ENCODE data around the gene LTF.
A peak's percentile ranks its signal among the peaks of the same experiment; 100 is the strongest.
"Not testable (repeated sequence)": the region's sequence is repeated elsewhere in the genome, so short reads cannot be mapped to it uniquely, and the experiment has no call there.

The LTF gene

DNA sequence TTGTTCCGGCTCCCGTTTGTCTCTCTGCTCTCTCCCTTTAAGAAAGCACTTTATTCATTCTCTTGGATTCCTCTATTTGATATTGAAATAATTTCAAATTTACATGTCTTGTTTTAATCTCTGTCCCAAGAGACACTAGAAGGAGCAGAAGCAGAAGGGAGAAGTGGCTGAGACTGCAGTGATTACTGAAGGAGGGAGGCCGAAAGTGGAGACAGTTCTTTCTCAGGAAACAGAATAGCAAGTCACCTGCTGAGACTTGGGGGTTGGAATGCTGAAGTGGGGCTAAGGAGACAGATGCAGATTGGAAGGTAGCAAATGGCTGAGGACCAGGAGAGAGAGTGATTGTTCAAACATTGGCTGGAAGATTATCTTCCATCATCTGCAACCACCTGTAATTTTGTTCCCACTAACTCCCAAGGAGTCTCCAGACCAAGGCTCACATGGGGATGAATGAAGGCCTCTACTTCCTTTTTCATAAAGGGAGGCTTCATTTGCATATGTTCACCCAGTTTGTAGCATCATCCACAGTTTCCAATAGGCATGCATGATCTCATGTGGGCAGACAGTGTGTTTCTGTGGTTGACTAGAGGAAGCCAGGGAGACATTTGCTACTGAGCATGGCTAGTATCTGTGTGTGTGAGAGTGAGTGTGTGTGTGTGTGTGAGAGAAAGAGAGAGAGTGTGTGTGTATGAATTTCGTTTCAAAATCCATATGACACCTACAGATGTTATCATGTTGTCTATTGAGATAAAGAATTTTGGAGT, 24.0 kb downstream of the LTF start:
- no peak for DNase-seq (ENCODE audit: low spot score)

DNA sequence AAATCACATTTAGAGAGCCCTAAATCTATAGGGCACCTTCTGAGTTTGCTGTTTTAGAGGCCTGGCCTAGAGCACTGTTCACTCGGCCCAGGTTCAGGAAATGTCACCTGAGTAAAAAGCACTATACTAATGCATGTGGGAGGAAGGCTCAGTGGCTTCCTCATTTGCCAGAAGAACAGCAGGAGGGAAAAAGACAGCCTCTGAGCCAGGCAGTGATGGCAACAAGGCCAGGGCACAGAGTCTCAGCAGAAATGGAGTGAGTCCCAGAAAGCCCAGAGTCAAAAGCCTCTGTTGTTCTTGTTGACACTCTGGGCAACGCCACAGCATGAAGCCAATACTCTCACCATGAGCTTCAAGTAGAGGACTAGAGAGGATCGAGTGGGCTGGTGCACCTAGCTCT, 25.9 kb downstream of the LTF start:
- DNase-seq (ENCODE audit: low spot score), result peak; percentile 72

DNA sequence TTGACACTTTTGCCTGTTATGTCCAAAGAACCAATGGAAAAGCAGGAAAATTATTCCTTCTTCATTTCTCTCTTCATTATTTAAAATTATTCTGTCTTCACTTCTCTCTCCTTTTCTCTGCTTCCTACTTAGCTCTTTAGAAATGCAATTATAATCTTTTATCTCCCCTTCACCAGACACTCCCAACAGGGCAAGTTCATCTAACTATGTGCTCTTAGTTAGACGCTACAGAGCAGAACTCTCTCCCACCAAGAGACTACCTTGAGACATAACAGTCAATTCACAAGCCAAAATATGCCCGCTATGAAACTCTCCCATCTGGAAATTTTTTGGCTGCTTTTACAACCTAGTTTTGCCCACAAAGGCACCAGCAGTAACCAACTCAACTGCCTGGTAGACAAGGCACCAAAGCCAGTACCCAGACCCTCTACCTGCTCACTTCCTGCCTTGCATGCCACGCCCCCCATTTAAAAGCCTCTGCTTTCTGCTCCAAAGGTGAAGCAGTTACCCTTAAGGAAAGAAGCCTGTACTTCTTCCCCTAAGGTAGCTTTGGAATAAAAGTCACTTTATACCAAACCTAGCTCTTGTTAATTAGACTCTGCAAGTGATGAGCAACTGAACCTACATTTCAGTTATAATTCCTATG, 29.5 kb downstream of the LTF start:
- no peak for DNase-seq (ENCODE audit: low spot score)

DNA sequence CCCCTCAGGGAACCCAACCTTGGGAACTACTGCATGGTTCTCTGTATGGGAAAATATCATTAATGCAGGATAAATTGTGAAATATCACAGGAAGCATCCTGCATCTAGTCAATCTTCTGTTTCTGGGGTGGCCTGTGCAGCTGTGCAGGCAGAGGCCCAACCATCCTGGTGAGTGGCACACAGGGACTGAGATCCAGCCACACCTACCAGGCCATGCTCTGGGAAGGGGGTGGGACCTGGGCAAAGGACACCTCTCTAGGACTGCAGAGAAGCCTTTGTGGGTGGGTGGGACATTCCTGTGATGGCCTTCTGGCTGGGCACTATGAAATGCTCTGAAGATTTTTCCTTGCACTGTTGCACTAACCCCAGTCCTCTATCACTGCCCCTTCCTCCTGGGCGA, 30.9 kb downstream of the LTF start:
- no peak for DNase-seq (ENCODE audit: low spot score)

DNA sequence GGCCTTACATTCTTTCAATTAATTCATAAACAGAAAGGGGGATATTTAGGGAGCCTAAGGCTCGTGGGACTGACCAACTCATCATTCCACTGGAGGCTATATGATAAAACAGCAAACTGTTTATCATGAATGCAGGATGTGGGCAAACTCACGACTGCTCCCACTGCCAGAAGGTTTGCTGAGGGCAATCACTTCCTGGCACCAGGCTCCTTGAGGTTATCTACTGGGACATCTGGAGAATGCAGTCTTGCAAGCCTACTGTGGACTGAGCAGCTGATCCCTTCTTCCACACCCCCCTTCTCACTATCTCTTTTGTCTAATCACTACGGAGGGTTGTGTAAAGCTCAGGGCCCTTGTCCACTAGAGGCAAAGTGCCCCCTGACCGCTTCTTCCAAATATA, 31.6 kb downstream of the LTF start:
- DNase-seq (ENCODE audit: low spot score), result not testable (repeated sequence)

DNA sequence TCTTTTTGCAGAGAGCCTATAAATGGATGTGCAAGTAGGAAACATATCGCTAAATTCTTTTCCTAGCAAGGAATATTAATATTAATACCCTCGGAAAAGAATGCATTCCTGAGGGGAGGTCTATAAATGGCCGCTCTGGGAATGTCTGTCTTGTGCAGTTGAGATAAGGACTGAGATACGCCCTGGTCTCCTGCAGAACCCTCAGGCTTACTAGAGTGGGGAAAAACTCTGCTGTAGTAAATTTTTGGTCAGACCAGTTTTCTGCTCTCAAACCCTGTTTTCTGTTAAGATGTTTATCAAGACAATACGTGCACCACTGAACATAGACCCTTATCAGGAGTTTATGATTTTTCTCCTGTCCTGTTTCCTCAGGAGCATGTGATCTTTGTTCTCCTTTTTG, 32.8 kb downstream of the LTF start:
- not testable (repeated sequence) for DNase-seq (ENCODE audit: low spot score)

DNA sequence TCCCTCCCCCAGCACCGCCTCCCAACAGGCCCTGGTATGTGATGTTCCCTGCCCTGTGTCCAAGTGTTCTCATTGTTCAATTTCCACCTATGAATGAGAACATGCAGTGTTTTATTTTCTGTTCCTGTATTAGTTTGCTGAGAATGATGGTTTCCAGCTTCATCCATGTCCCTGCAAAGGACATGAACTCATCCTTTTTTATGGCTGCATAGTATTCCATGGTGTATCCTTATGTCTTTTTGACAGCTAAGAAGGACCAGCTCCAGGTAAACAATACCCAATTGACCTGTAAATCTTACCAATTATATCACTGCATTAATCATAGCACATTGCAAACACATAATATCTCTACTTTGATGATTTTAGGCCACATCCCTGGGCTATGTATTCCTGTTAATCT, 33.8 kb downstream of the LTF start:
- DNase-seq (ENCODE audit: low spot score), result not testable (repeated sequence)

DNA sequence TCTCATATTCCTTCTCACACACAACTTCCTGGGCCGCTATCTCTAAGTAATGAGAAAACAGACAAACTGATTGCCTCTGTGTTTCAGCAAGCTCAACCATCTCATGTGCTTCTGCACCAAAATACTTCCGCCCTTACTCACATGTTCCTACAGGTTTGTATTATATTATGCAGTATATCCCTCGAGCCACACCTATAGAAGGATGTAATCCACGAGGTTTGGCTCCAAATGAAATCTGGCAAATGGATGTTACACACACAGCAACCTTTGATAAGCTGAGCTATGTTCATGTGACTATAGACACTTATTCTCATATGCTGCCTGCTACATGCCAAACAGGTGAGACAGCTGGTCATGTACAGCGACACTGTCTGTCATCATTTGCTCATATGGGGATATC, 35.0 kb downstream of the LTF start:
- DNase-seq (ENCODE audit: low spot score), result no peak

DNA sequence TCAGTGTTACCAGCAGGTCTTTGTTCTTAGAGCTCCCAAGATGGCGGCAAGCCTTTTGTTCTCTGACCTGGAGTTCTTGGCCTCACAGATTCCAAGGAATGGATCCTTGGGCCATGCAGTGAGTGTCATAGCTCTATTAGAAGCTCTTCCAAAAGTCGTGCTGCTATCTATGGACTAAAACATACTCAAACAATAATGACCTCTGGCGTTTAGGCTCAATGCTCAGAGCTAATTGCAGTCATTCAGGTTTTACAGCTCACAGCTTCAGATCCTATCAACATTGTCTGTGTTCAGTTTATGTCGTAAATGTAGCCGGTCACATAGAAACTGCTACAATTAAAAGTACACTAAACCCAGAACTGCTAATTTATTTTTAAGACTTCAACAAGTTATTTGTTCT, 35.5 kb downstream of the LTF start:
- no peak for DNase-seq (ENCODE audit: low spot score)

DNA sequence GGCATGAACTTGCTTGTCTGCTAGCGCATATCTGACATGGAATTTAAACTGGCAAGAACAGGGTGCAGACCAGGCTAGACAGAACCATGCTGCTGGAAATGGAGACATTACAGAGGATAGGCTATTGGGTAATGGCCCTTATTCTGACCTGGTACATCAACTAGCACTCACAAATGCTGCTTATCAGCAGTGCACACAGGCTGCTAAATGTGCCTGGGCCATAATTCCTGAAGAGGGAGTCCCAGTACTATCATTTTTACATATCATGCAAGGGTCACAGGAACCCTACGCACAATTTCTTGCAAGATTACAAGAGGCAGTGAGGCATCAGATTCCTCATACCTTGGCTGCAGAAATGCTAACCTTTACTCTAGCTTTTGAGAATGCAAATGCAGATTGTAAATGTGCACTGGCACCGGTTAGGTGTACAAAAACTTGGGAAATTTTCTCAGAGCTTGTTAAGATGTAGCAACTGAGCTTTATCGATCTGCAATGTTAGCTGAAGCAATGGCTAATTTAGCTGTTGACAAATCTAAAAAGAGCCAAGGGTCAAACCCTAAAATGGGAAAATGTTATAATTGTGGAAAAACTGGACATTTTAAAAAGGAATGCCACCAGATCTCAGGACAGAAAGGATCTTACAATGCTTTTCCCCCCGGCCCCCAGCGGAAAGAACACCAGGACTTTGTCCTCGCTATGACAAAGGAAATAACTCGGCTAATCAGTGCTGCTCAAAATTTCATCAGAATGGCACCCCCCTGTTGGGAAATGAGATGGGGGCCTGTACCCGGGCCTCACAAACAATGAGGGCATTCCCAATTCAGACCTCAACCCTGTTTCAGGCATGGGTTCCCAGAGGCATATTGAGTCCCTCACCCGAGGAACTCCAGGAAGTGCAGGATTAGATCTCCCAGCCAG, 36.5 kb downstream of the LTF start:
- no peak for DNase-seq (ENCODE audit: low spot score)

DNA sequence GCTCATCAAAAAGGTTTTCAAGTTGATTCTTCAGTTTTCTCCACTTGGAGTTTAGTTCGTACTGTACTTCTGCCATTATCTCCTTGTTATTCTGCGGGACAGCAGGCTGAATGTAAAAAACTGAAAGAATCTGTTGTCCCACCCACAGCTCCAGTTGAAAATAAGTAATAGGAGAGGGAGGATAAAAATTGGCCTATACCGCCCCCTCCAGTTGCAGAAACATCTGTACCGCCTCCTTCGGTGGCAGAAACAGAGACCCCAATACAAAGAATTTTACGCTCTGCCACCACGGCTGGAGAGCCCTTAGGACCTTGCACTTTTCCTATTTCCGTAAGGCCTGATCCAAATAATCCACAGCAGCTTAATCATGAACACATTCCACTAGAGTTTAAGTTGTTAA, 37.3 kb downstream of the LTF start:
- not testable (repeated sequence) for DNase-seq (ENCODE audit: low spot score)

DNA sequence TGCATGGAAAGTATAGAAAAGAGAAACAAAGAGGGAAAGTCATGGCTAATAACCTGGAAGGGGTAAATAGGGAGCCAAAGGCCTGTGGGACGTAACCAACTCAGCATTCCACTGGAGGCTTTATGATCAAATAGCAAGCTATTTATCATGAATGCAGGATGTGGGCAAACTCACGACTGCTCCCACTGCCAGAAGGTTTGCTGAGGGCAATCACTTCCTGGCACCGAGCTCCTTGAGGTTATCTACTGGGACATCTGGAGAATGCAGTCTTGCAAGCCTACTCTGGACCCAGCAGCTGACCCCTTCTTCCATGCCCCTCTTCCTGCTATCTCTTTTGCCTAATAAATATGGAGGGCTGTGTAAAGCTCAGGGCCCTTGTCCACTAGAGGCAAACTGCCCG, 38.2 kb downstream of the LTF start:
- DNase-seq (ENCODE audit: low spot score), result not testable (repeated sequence)

DNA sequence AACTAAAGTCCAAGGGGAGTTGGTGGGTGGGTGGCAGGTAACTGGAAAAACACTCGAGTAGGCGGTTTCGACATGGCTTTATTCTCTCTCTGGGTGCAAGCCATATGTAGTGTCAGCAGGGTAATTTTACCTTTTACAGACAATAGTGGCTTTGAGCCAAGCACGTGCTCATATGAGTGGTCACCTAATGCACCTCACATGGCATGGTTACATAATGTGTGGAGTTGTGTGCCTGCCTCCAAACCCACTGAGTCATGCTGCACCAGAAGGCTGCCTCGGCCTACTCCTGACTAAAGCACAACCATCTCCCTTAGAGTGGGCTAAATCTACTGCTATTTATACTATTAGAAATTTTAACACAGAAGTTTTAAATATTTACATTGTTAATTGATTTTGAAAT, 41.1 kb downstream of the LTF start:
- DNase-seq (ENCODE audit: low spot score), result no peak

DNA sequence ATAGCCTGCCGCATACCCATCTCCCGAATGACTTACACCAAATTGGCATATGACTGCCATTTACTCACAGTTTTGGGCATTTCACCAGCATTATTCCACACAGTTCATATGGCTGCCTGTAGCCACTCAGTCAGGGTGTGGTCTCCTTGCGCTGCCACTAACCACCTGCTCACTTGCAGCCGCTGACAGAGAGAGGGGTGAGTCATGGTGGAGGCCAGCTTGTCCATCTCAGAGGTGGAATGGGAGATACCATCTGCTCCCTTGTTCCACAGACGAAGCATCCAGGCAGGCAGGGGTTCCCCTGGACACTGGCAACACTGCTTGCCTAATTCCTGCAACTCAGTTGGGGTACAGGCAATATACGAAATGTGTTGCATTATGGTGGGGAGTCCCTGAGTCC, 42.1 kb downstream of the LTF start:
- DNase-seq (ENCODE audit: low spot score), result no peak

DNA sequence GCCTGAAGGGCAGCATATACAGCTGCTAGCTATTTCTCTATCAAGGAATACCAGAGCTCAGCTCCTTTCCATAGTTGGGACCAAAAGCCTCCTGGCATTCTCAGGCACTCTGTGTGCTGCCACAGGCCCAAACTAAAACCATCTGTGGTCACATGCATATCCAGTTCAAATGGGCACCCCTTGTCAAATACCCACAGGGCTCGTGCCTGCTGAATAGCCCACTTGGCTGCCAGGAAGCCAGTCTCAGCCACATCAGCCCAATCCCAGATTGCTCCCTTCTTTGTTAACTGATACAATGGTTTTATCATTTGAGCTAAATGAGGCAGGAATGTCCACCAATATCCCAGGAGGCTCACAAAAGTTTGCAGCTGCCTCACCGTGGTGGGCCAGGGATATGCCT, 43.8 kb downstream of the LTF start:
- no peak for DNase-seq (ENCODE audit: low spot score)

DNA sequence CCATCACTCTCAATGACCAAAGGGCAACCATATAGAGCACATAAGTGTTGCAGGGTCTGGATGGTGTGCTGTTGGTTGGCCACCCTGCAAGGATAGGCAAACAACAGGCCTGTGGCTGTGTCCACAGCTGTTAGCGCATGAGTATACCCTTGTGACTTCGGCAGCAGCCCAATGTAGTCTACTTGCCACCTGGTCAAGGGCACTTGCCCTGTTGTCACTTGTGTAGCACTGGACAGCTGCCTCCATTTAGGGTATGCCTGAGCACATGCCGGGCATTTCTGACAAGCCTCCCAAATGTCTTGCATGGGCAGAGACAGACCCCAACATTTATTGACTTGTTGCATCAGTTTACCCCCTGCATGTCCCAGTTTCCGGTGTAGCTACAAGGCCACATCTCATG, 44.9 kb downstream of the LTF start:
- DNase-seq (ENCODE audit: low spot score), result no peak

DNA sequence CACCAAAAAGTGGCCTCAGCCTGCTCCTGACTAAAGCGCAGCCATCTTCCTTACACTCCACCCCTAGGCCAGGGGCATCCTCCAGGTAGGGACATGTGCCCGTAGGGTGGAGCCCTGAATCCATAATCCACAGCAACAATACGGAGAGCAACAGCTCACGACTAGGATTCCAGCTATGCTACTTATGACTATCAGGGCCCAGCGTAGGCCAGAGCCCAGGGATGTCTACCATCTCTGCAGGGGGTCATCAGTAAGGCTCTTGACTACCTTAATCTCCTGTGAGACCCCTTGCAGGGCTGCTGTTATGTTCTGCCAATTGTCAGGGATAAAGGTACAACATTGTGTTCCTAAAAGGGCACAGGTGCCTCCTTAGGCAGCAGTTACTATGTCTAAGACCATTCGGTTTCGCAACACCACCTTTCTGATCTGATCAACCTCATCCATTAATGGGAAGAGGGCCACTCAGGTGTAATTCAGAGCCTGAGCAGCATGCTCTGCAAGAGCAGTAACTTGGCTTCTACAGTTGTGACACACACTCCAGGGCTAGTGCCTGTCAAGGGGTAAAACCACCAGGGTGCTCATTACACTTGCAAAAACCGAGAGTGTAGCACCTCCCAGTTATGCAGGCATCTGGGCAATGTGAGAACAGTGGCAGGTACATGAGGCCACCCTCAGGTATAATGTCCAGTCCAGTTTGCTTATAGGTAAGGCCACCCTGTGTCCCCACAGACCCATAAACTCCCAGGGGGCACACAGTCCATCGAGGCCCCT, 46.7 kb downstream of the LTF start:
- DNase-seq (ENCODE audit: low spot score), result no peak

DNA sequence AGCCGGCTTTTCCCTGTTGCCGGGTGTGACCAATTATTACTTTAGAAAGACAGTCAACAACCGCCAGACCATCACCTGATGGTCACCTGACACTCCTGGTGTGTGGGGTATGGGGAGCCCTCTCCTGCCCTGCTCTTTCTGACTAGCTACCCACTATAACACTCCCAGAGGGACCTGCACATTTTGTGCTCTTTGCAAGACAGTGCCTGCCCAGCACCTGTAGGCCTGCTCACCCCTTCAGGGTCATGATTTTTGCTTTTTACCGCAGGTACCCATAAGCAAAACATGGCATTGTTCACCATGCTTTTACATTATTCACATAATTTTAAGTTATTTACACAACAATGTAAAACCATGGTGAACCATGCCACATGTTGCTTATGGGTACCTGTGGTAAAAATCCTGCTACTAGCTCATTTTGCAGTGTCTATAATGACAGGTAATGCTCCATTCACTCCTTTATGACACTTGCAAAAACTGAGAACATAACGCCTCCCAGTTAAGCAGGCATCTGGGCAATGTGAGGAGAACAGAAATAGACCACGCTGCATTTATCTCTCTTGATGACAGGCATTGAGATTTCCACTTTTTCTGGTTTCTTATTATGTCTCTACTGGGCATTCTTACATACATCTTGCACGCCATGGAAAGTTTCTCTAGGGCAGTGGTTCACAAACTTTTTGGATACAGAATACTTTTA, 47.7 kb downstream of the LTF start:
- DNase-seq (ENCODE audit: low spot score), result no peak

DNA sequence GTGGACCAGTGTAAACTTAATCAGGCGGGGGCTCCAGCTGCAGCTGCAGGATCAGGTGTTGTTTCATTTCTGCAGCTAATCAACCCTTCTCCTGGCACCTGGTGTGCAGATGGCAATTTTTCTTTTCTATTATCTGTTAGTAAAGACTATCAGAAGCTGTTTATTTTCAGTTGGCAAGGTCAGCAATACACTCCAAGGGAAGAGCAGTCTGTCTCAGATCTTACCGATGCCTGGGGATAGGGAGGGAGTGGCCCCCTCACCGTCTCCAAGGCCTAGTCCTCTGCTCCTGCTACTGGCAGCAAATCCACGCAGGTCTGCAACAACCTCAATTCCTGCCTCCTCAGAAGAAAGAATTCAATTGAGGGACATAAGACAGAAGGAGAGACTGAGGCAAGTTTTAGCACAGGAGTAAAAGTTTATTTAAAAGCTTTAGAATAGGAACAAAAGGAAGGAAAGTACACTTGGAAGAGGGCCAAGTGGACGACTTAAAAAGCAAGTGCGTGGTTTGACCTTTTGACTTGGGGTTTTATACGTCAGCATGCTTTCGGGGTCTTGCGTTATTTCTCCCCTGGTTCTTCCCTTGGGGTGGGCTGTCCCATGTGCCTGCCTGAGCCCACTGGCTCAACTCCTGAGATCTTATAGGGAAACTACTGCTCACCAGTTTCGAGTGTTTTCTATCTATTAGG, 48.4 kb downstream of the LTF start:
- no peak for DNase-seq (ENCODE audit: low spot score)

DNA sequence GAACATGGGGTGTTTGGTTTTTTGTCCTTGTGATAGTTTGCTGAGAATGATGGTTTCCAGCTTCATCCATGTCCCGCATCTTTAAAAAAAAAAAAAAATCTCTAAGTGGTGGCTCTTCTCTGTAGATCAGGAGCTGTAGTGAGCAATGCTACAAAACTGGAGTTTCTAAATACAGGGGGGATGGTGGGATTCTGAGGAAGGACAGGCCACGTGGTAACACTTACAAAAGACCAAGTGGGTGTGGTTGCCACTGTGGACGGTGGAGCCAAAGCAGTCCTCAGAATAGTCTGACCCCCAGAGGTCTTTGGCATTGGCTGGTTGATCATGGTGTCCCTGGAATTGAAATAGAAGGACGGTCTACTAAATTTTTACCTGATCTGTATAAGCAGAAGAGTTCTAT, 50.0 kb downstream of the LTF start:
- no peak for DNase-seq (ENCODE audit: low spot score)

DNA sequence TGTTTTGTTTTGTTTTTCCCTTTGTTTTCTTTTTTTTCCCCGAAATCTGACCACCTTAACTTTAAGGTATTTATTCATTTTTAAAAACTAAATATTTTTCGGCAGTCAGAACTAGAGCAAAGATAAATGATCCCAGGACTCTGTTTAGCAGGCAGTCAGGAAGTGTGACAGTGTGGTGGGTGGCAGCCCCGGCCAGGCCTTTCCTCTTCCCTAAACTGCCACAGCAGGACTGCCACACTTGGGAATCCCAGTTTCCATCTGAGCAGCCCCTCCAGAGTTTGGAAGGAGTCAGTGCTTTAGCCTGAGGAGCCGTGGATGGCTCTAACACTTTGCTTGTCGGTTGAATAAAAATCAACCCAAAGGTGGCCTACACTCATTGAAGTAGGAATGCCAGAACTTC, 50.8 kb downstream of the LTF start:
- DNase-seq (ENCODE audit: low spot score), result no peak

All from cerebellar cortex (tissue), 1 donor.